Stimulated activated CD4-positive, alpha-beta T cell treated with anti-CD3 and anti-CD28 coated beads, TNF-alpha, amount 100 ng/mL, for 1 hour (primary cell): ENCODE data around the gene DDAH1.

ENCODE experiments used
- DNase-seq, 3 donors: peaks; one replicate each; pipeline ENCODE4 v3.0.0-alpha.2; 2020; ENCODE audit warnings: low read depth in 3 of 3, low spot score in 1 of 3

The DDAH1 gene

GRCh38 chr1:85276978-85277639 lies 187.8 kb downstream of the DDAH1 start:
- no peak for DNase-seq

GRCh38 chr1:85276215-85276977 lies 188.6 kb downstream of the DDAH1 start, which contains the start of gene BCL10:
BCL10 (minus strand) TSS chr1:85276632; CDS start chr1:85276352, 280 bp downstream.
- DNase-seq, result peak; percentile 93 to 95 (median 94)

- DNase-seq, result no peak
Observed at GRCh38 chr1:85275701-85276214, 189.2 kb downstream of the DDAH1 start.

GRCh38 chr1:85274969-85275453 lies 189.9 kb downstream of the DDAH1 start:
- DNase-seq, result no peak

GRCh38 chr1:85273397-85273796 lies 191.6 kb downstream of the DDAH1 start:
- no peak for DNase-seq

GRCh38 chr1:85268801-85269585 lies 196.0 kb downstream of the DDAH1 start:
- no peak for DNase-seq
